Endodermal cell (in vitro differentiated cells): ENCODE results near the gene SPRTN. TPM values are rescaled to one million over a fixed set of nuclear protein-coding genes. Genes with fewer than 3 reads are reported as not detected.

ENCODE experiments used
- DNase-seq: peaks from one replicate; pipeline ENCODE4 v3.0.0-alpha.2; 2017
- H3K27ac ChIP-seq: 2 replicates; pipeline ENCODE4 v1.5.1; 2013; ENCODE audit warnings: mild to moderate bottlenecking, low read depth, low read length, moderate library complexity
- H3K27me3 ChIP-seq: 2 replicates; pipeline ENCODE4 v1.6.1; 2013; ENCODE audit warnings: mild to moderate bottlenecking, low read length, moderate library complexity; ENCODE audit not compliant: insufficient read depth, control insufficient read depth, poor library complexity, severe bottlenecking
- H3K36me3 ChIP-seq: 2 replicates; pipeline ENCODE4 v1.7.0; 2013; ENCODE audit warnings: mild to moderate bottlenecking, low read length, moderate library complexity; ENCODE audit not compliant: control insufficient read depth, insufficient read depth
- H3K4me1 ChIP-seq: one replicate; pipeline ENCODE4 v1.7.0; 2013; ENCODE audit warnings: low read length; ENCODE audit not compliant: control insufficient read depth, insufficient read depth
- H3K4me3 ChIP-seq: 2 replicates; pipeline ENCODE4 v1.5.1; 2013; ENCODE audit warnings: mild to moderate bottlenecking, low read length, moderate library complexity
- H3K9ac ChIP-seq: 2 replicates; pipeline ENCODE4 v1.6.1; 2013; ENCODE audit warnings: mild to moderate bottlenecking, low read length, moderate library complexity; ENCODE audit not compliant: poor library complexity, severe bottlenecking; ENCODE audit errors: extremely low read depth
- H3K9me3 ChIP-seq: 2 replicates; pipeline ENCODE4 v1.6.1; 2013; ENCODE audit warnings: mild to moderate bottlenecking, low read length, moderate library complexity; ENCODE audit not compliant: control insufficient read depth
- H3K27ac Mint-ChIP-seq: 2 replicates; pipeline ENCODE4 v1.8.0; 2020; ENCODE audit warnings: mixed read lengths
- H3K27me3 Mint-ChIP-seq: 2 replicates; pipeline ENCODE4 v1.8.0; 2021; ENCODE audit warnings: mild to moderate bottlenecking, mixed read lengths; ENCODE audit not compliant: insufficient read depth
- H3K36me3 Mint-ChIP-seq: 2 replicates; pipeline ENCODE4 v1.8.0; 2020; ENCODE audit warnings: low read depth, mixed read lengths
- H3K4me1 Mint-ChIP-seq: 2 replicates; pipeline ENCODE4 v1.8.0; 2020; ENCODE audit warnings: mixed read lengths
- H3K4me3 Mint-ChIP-seq: 2 replicates; pipeline ENCODE4 v1.8.0; 2020; ENCODE audit warnings: mild to moderate bottlenecking, moderate library complexity, mixed read lengths
- H3K9me3 Mint-ChIP-seq: 2 replicates; pipeline ENCODE4 v1.8.0; 2020; ENCODE audit warnings: mild to moderate bottlenecking, mixed read lengths
- WGBS, 2 experiments: methylation state at CpG; one replicate each; pipeline versions ENCODE4 v1.1.5 to v1.1.7; 2013; ENCODE audit warnings: missing lambda C conversion rate in 2 of 2, mixed read lengths in 1 of 2; ENCODE audit not compliant: insufficient coverage in 1 of 2, insufficient read length in 1 of 2; 5-methylcytosine and 5-hydroxymethylcytosine counted together
- total RNA-seq, 2 donors: library from RNA; stranded (reverse); fragmentation: NEBNext Ultra II Directional in 1 of 2; extraction: Animal tissue kit (Norgen Biotek cat#: 25700) in 1 of 2; gene quantifications; 2 replicates in 1 of 2; 3 replicates in 1 of 2; pipeline ENCODE4 v1.2.1, GENCODE V29; 2021
- TF ChIP-seq, protein P1 (sequence below): fragments of 200-600 bp; sonication (generic); conservative IDR thresholded peaks from 2 replicates; pipeline ENCODE4 v1.5.0; 2021; ENCODE audit warnings: antibody characterized with exemption, mild to moderate bottlenecking

Gene SPRTN
- total RNA-seq, 2 donors from 2014 or later = 12.4 to 20.4 TPM

DNA sequence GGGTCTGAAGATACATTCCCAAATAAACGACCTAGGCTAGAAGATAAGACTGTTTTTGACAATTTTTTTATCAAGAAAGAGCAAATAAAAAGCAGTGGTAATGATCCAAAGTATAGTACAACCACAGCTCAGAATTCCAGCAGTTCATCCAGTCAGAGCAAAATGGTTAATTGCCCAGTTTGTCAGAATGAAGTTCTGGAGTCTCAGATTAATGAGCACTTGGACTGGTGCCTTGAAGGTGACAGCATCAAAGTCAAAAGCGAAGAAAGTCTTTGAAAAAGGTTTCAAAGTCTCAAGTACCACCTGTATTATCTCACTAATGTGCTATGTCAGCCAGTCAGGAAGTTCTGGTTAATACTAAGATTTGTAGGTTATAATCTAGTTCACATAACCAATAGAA, 15.0 kb downstream of the SPRTN start:
- no peak overlapping the region for H3K27ac Mint-ChIP-seq

DNA sequence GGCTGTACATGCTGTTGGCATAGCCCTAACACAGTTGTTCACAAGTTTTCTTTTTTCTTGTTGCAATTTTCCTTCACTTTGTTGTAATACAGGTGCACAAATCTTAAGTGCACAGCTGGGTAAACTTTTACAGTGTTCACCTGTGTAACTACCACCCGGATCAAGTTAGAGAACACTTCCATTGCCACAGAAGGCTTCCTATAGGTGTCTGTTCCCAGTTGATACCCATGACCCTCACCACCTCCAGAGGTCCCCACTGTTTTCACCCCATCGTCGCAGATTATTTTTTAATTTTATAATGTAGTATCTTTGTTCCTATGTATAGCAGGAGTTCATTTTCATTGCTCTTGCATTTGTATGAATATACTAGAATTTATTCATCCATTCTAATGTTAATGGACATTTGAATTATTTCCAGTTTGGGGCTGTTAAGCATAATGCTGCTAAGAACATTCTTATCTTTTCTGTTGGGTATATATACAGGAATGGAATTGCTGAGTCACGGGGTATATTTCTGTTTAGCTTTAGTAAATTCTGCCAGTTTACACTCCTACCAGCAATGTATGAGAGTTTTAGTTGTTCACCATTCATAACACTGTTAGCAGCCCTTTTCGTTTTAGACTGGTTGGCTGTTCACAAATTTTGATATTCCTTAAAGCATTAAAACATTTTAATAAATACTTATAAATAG, 16.4 kb downstream of the SPRTN start:
- Mint-ChIP-seq H3K36me3 (peaks cover 31% of the 10 kb centered on the region), H3K9me3 (no peaks in the 10 kb centered on the region), H3K4me3 (no peak overlapping the region), H3K27ac (no peak overlapping the region), H3K27me3 (no peaks in the 10 kb centered on the region), H3K4me1 (no peaks in the 10 kb centered on the region)
- TF ChIP-seq, protein P1, sequence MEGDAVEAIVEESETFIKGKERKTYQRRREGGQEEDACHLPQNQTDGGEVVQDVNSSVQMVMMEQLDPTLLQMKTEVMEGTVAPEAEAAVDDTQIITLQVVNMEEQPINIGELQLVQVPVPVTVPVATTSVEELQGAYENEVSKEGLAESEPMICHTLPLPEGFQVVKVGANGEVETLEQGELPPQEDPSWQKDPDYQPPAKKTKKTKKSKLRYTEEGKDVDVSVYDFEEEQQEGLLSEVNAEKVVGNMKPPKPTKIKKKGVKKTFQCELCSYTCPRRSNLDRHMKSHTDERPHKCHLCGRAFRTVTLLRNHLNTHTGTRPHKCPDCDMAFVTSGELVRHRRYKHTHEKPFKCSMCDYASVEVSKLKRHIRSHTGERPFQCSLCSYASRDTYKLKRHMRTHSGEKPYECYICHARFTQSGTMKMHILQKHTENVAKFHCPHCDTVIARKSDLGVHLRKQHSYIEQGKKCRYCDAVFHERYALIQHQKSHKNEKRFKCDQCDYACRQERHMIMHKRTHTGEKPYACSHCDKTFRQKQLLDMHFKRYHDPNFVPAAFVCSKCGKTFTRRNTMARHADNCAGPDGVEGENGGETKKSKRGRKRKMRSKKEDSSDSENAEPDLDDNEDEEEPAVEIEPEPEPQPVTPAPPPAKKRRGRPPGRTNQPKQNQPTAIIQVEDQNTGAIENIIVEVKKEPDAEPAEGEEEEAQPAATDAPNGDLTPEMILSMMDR = no peak
- DNase-seq = no peak
- Histone ChIP-seq H3K4me3 (no peak overlapping the region), H3K4me1 (no peaks in the 10 kb centered on the region), H3K27ac (no peak overlapping the region), H3K9me3 (no peaks in the 10 kb centered on the region), H3K27me3 (no peaks in the 10 kb centered on the region), H3K9ac (no peak overlapping the region), H3K36me3 (peaks cover 44% of the 10 kb centered on the region)
- WGBS, 2 experiments = 93 to 100% methylated on average over 1 to 3 of the region's 5 CpGs

More for the DNA sequence above, 15.0 kb downstream of the SPRTN start:
- H3K4me1 Mint-ChIP-seq = no peaks in the 10 kb centered on the region
- H3K36me3 ChIP-seq = peaks cover 55% of the 10 kb centered on the region
- TF ChIP-seq, protein P1 = no peak
- H3K9ac ChIP-seq = no peak overlapping the region
- H3K27me3 ChIP-seq = no peaks in the 10 kb centered on the region
- 90 to 100% methylated on average over 2 of the region's 2 CpGs for WGBS, 2 experiments
- H3K9me3 ChIP-seq = no peaks in the 10 kb centered on the region
- no peaks in the 10 kb centered on the region for H3K27me3 Mint-ChIP-seq
- no peaks in the 10 kb centered on the region for H3K9me3 Mint-ChIP-seq
- no peaks in the 10 kb centered on the region for H3K4me1 ChIP-seq
- no peak overlapping the region for H3K4me3 ChIP-seq
- no peak overlapping the region for H3K27ac ChIP-seq
- no peak for DNase-seq
- H3K4me3 Mint-ChIP-seq = no peak overlapping the region
- H3K36me3 Mint-ChIP-seq = peaks cover 41% of the 10 kb centered on the region

- no peak overlapping the region for H3K4me3 Mint-ChIP-seq
- Histone ChIP-seq H3K4me1 (no peaks in the 10 kb centered on the region), H3K36me3 (peaks cover 37% of the 10 kb centered on the region), H3K9ac (no peak overlapping the region), H3K27me3 (no peaks in the 10 kb centered on the region), H3K4me3 (no peak overlapping the region), H3K27ac (no peak overlapping the region), H3K9me3 (no peaks in the 10 kb centered on the region)
- DNase-seq = no peak
- 94 to 95% methylated on average over 2 to 3 of the region's 3 CpGs for WGBS, 2 experiments
- no peak overlapping the region for H3K27ac Mint-ChIP-seq
- peaks cover 28% of the 10 kb centered on the region for H3K36me3 Mint-ChIP-seq
- TF ChIP-seq, protein P1 = no peak
- H3K27me3 Mint-ChIP-seq = no peaks in the 10 kb centered on the region
- H3K9me3 Mint-ChIP-seq = no peaks in the 10 kb centered on the region
- H3K4me1 Mint-ChIP-seq = no peaks in the 10 kb centered on the region
These were observed 17.1 kb downstream of the SPRTN start for GRCh38 chr1:231355171-231355570.
